Vagina (tissue), 2 donors: ENCODE results near the gene TK1. TPM values are rescaled to one million over a fixed set of nuclear protein-coding genes. Genes with fewer than 3 reads are reported as not detected.

Experiments
- DNase-seq, 2 donors: peaks; one replicate each; pipeline ENCODE4 v3.0.0-alpha.2; 2017; ENCODE audit errors: extremely low spot score in 2 of 2
- H3K27ac ChIP-seq: fragments of 200-600 bp; sonication (generic); one replicate; pipeline ENCODE4 v1.5.1; 2019
- H3K27me3 ChIP-seq: fragments of 200-600 bp; sonication (generic); one replicate; pipeline ENCODE4 v1.5.1; 2019
- H3K36me3 ChIP-seq, 2 donors: fragments of 200-600 bp; sonication (generic); one replicate each; pipeline ENCODE4 v1.5.1; 2017 to 2019
- H3K4me1 ChIP-seq: fragments of 200-600 bp; sonication (generic); one replicate; pipeline ENCODE4 v1.5.1; 2019
- H3K4me3 ChIP-seq, 2 donors: fragments of 200-600 bp; sonication (generic); 1 replicate in 1 of 2; 2 replicates in 1 of 2; pipeline ENCODE4 v1.5.1; 2016 to 2019
- H3K9me3 ChIP-seq: fragments of 200-600 bp; sonication (generic); one replicate; pipeline ENCODE4 v1.5.1; 2019
- POLR2A ChIP-seq, 2 donors: fragments of 450-650 bp; IDR thresholded peaks; one replicate each; pipeline ENCODE4 v1.6.1; 2017; ENCODE audit warnings: antibody characterized with exemption in 2 of 2, mild to moderate bottlenecking in 2 of 2, moderate library complexity in 2 of 2
- POLR2AphosphoS5 ChIP-seq, 2 donors: sonication (generic); formaldehyde crosslinking; IDR thresholded peaks; one replicate each; pipeline ENCODE4 v1.9.0; 2017; ENCODE audit warnings: antibody characterized with exemption in 2 of 2, mild to moderate bottlenecking in 2 of 2, low read depth in 1 of 2; ENCODE audit not compliant: insufficient read depth in 1 of 2
- intact Hi-C: fragments of 100-400 bp; cut with DNase I; formaldehyde crosslinking; loops from one replicate; pipeline ENCODE4 v1.15.1; 2023
- total RNA-seq: library from RNA; depleted of rRNA; stranded (reverse); fragments of >200 nt; gene quantifications from one replicate; pipeline ENCODE4 v1.2.3, GENCODE V29; 2016
- TF ChIP-seq, protein P1 (sequence below), 3 experiments: fragments of 450-650 bp in 2 of 3; fragments of 200-600 bp in 1 of 3; sonication (generic) in 1 of 3; IDR thresholded peaks; one replicate each; pipeline ENCODE4 v1.5.1; 2017 to 2019; ENCODE audit warnings: antibody characterized with exemption in 3 of 3, mild to moderate bottlenecking in 2 of 3, moderate library complexity in 2 of 3

TK1 gene
- total RNA-seq, 1 donor from 2014 or later, result 3.7 TPM

DNA sequence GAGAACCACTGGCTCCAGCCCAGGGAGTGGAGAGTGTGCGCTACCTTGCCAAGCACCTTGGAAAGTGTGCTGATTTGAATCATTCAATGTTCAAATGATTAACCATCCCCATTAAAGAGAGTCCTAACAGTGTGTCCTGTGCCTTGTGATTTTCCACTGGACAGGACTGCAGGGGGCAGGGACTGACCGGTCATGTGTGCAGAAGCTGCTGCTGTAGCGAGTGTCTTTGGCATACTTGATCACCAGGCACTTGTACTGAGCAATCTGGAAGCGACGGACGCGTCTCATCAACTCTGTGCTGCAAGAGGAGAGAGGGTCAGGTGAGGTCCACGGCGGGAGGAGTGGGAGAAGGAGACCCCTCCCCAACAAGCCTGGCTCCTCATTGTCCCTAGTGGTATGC, 2.0 kb downstream of the TK1 start:
- H3K27ac ChIP-seq, result no peak overlapping the region
- TF ChIP-seq, protein P1, sequence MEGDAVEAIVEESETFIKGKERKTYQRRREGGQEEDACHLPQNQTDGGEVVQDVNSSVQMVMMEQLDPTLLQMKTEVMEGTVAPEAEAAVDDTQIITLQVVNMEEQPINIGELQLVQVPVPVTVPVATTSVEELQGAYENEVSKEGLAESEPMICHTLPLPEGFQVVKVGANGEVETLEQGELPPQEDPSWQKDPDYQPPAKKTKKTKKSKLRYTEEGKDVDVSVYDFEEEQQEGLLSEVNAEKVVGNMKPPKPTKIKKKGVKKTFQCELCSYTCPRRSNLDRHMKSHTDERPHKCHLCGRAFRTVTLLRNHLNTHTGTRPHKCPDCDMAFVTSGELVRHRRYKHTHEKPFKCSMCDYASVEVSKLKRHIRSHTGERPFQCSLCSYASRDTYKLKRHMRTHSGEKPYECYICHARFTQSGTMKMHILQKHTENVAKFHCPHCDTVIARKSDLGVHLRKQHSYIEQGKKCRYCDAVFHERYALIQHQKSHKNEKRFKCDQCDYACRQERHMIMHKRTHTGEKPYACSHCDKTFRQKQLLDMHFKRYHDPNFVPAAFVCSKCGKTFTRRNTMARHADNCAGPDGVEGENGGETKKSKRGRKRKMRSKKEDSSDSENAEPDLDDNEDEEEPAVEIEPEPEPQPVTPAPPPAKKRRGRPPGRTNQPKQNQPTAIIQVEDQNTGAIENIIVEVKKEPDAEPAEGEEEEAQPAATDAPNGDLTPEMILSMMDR (IDR thresholded peaks at IDR 0.05), result no peak
- TF ChIP-seq POLR2AphosphoS5 (IDR thresholded peaks at IDR 0.05; ENCODE audit: insufficient read depth in 1 of 2, low read depth in 1 of 2) (no peak), POLR2A (IDR thresholded peaks at IDR 0.05) (no peak)
- peaks cover 26% of the 10 kb centered on the region for H3K4me1 ChIP-seq
- no peak for DNase-seq
- H3K36me3 ChIP-seq, result no peaks in the 10 kb centered on the region
- H3K9me3 ChIP-seq, result no peaks in the 10 kb centered on the region
- no peaks in the 10 kb centered on the region for H3K27me3 ChIP-seq
- intact Hi-C loops, result no loop called here
- H3K4me3 ChIP-seq, result no peak overlapping the region

DNA sequence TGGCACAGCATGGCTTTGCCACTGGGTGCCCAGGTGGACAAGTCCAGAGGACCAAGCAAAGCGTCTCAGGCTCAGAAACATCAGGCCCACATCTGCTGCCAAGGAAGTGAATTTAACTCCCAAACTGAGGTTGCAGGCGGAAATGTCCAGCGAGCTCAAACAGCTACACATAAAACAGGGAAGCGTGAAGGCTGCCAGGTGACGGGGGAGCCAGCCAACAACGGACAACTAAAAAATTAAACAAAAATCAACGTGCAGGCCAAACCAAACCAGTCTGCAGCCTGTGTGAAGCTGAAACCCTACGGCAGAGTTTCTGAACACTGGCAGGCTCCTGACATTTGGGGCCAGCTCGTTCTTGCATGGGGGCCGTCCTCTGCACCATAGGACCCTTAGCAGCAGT, 2.5 kb downstream of the TK1 start:
- no peaks in the 10 kb centered on the region for H3K9me3 ChIP-seq
- H3K4me1 ChIP-seq, result peaks cover 26% of the 10 kb centered on the region
- no peak overlapping the region for H3K4me3 ChIP-seq
- intact Hi-C loops, result no loop called here
- H3K27me3 ChIP-seq, result no peaks in the 10 kb centered on the region
- no peak for DNase-seq
- H3K27ac ChIP-seq, result no peak overlapping the region
- TF ChIP-seq, protein P1 (IDR thresholded peaks at IDR 0.05), result no peak
- TF ChIP-seq POLR2A (IDR thresholded peaks at IDR 0.05), result no peak
- no peak for TF ChIP-seq POLR2AphosphoS5 (IDR thresholded peaks at IDR 0.05; ENCODE audit: insufficient read depth in 1 of 2, low read depth in 1 of 2)
- H3K36me3 ChIP-seq, result no peaks in the 10 kb centered on the region

DNA sequence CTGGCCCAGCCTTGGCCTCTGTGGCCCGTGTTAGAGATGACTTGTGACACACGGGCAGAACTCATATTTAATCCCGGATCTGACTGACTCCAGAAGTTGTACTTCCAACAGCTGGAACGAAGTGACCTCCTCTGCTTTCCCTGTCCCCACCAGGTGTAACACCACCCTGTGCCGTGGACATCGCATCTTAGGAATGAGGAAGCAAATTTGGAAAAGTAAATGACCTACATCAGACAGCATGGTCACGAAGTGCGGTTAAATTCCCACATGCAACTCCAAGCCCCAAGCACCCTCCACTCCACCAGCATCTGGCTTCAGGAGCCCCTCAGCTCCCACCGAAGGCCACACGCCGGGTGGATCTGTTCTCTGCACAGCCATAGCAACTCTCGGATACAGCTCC, 2.9 kb downstream of the TK1 start:
- Histone ChIP-seq H3K4me1 (peaks cover 26% of the 10 kb centered on the region), H3K36me3 (no peaks in the 10 kb centered on the region), H3K4me3 (no peak overlapping the region), H3K9me3 (no peaks in the 10 kb centered on the region), H3K27ac (no peak overlapping the region), H3K27me3 (no peaks in the 10 kb centered on the region)
- TF ChIP-seq POLR2A (IDR thresholded peaks at IDR 0.05) (no peak), POLR2AphosphoS5 (IDR thresholded peaks at IDR 0.05; ENCODE audit: insufficient read depth in 1 of 2, low read depth in 1 of 2) (no peak)
- TF ChIP-seq, protein P1 (IDR thresholded peaks at IDR 0.05), result no peak
- DNase-seq, result no peak
- intact Hi-C loops, result no loop called here

DNA sequence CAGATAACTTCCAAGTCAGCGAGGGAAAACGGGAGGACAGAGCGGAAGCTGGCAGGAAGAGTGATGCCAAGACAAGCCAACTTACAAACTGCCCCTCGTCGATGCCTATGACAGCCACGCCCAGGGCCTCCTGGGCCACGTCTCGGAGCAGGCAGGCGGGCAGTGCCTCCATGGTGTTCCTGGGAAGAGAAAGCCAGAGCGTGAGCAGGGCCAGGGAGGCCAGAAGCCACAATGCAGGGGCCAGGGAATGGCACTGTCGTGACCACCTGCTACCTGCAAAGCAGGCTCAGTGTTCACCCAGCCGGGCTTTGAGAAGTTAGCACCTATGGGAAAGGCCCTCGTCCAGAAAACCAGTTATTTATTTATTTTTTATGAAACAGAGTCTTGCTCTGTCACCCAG, 4.3 kb downstream of the TK1 start:
- Histone ChIP-seq H3K36me3 (no peaks in the 10 kb centered on the region), H3K4me3 (no peak overlapping the region), H3K27me3 (no peaks in the 10 kb centered on the region), H3K27ac (no peak overlapping the region), H3K9me3 (no peaks in the 10 kb centered on the region), H3K4me1 (peaks cover 16% of the 10 kb centered on the region)
- TF ChIP-seq POLR2A (IDR thresholded peaks at IDR 0.05) (no peak), POLR2AphosphoS5 (IDR thresholded peaks at IDR 0.05; ENCODE audit: insufficient read depth in 1 of 2, low read depth in 1 of 2) (no peak)
- TF ChIP-seq, protein P1 (IDR thresholded peaks at IDR 0.05), result no peak
- DNase-seq, result no peak
- intact Hi-C loops, result no loop called here

DNA sequence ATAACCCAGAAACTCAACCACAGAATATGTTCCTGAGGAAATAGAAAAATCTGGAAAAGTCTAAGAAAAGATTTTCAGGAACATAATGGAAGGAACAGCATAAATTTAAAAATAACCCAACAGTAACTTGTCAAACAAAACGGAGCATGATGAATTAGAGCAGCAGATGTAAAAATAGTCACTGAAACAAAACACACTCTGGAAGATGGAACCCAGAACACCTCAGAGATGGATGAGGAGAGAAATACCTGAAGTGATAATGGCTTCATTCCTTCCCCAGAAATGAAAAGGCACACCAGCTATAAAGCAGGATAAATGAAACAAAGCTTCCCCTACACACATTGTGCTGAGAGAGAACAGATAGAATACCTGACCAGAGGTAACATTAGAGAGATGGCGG, 6.3 kb downstream of the TK1 start:
- Histone ChIP-seq H3K27ac (peak overlapping the region; percentile 33), H3K4me3 (no peak overlapping the region), H3K36me3 (no peaks in the 10 kb centered on the region), H3K9me3 (no peaks in the 10 kb centered on the region), H3K4me1 (peaks cover 16% of the 10 kb centered on the region), H3K27me3 (no peaks in the 10 kb centered on the region)
- no peak for DNase-seq
- TF ChIP-seq POLR2AphosphoS5 (IDR thresholded peaks at IDR 0.05; ENCODE audit: insufficient read depth in 1 of 2, low read depth in 1 of 2) (no peak), POLR2A (IDR thresholded peaks at IDR 0.05) (no peak)
- TF ChIP-seq, protein P1 (IDR thresholded peaks at IDR 0.05), result no peak
- intact Hi-C loops, result no loop called here
